HepG2 (cell line): ENCODE results near the gene HMGCS2. TPM values are rescaled to one million over a fixed set of nuclear protein-coding genes. Genes with fewer than 3 reads are reported as not detected.

ENCODE experiments used
- BCLAF1 ChIP-seq: fragments of 450-650 bp; IDR thresholded peaks from 2 replicates; pipeline ENCODE4 v1.6.1; 2017; ENCODE audit warnings: mild to moderate bottlenecking
- CEBPZ ChIP-seq: IDR thresholded peaks from 2 replicates; pipeline ENCODE4 v1.6.1; 2012; ENCODE audit warnings: low read length, improper control_type of control experiment
- FUBP1 ChIP-seq: sonication (generic); formaldehyde crosslinking; IDR thresholded peaks from 2 replicates; pipeline ENCODE4 v1.5.1; 2020; ENCODE audit warnings: missing genetic modification reagents, mild to moderate bottlenecking, borderline replicate concordance
- NFYC ChIP-seq: IDR thresholded peaks from 2 replicates; pipeline ENCODE4 v1.6.1; 2016; ENCODE audit warnings: missing genetic modification reagents, missing compliant biosample characterization
- THRA ChIP-seq: sonication (generic); formaldehyde crosslinking; IDR thresholded peaks from 2 replicates; pipeline ENCODE4 v1.4.0; 2020; ENCODE audit warnings: missing genetic modification reagents, borderline replicate concordance
- ZBTB7A ChIP-seq: sonication (generic); formaldehyde crosslinking; IDR thresholded peaks from 2 replicates; pipeline ENCODE4 v1.8.0; 2022; ENCODE audit warnings: mild to moderate bottlenecking, missing genetic modification reagents
- ZNF296 ChIP-seq: sonication (generic); formaldehyde crosslinking; conservative IDR thresholded peaks from 2 replicates; pipeline ENCODE4 v1.5.0; 2020; ENCODE audit warnings: mild to moderate bottlenecking, missing genetic modification reagents
- ZNF83 ChIP-seq: sonication (generic); formaldehyde crosslinking; IDR thresholded peaks from 2 replicates; pipeline ENCODE4 v1.4.0; 2020; ENCODE audit warnings: missing genetic modification reagents, mild to moderate bottlenecking, borderline replicate concordance
- polyA plus RNA-seq, 8 experiments: library from polyadenylated mRNA; depleted of rRNA in 3 of 8; stranded (reverse) in 7 of 8; unstranded in 1 of 8; fragments of >200 nt; fragmentation: Illumina TruSeq in 4 of 8; extraction: Trizol in 4 of 8; gene quantifications; 2 replicates each; pipeline versions ENCODE4 v1.2.1 to v1.2.3, GENCODE V29; 2011 to 2016; ENCODE audit warnings: low read depth in 4 of 8, missing spikeins in 1 of 8, mixed read lengths in 1 of 8; ENCODE audit not compliant: insufficient read depth in 1 of 8
- total RNA-seq, 5 experiments: library from RNA; depleted of rRNA; stranded (reverse); fragments of >200 nt; fragmentation: Illumina TruSeq; extraction: Trizol; gene quantifications; 2 replicates each; pipeline ENCODE4 v1.2.3, GENCODE V29; 2016; ENCODE audit warnings: low read depth in 1 of 5

HMGCS2 gene
- total and polyA plus RNA-seq, 2 of the 13 experiments (the other 11 are each of a cell fraction or from before 2014, with no cell fraction given), result 0.44 to 1.5 TPM

- TF ChIP-seq FUBP1 (CRISPR knock-in tag) (no peak), ZNF83 (CRISPR knock-in tag) (no peak), CEBPZ (no peak), BCLAF1 (no peak), ZNF296 (CRISPR knock-in tag) (no peak), NFYC (CRISPR knock-in tag) (no peak), THRA (CRISPR knock-in tag) (no peak), ZBTB7A (CRISPR knock-in tag) (no peak)
Measured at GRCh38 chr1:119700326-119700725, 68.4 kb downstream of the HMGCS2 start (continued).

Other genes with a start within 250 kb of the HMGCS2 start
- gene ZNF697, start 120.6 kb downstream of the HMGCS2 start, total RNA-seq (2016; rRNA removed; fragmentation: Illumina TruSeq; extraction: Trizol), result 7.1 and 7.3 TPM in 2 replicates
- gene ZNF697, start 120.6 kb downstream of the HMGCS2 start, polyA plus RNA-seq (2011; rRNA removed), result 2.3 and 2.5 TPM in 2 replicates
- 133 and 163 TPM in 2 replicates for gene PHGDH, start 57.0 kb downstream of the HMGCS2 start, total RNA-seq (2016; rRNA removed; fragmentation: Illumina TruSeq; extraction: Trizol)
- gene PHGDH, start 57.0 kb downstream of the HMGCS2 start, polyA plus RNA-seq (2011; rRNA removed), result 95.8 and 115 TPM in 2 replicates
- not detected in 2 replicates for gene REG4, start 42.6 kb upstream of the HMGCS2 start, total RNA-seq (2016; rRNA removed; fragmentation: Illumina TruSeq; extraction: Trizol)
- gene REG4, start 42.6 kb upstream of the HMGCS2 start, polyA plus RNA-seq (2011; rRNA removed), result not detected in 2 replicates
- not detected in 2 replicates for gene ADAM30, start 127.6 kb upstream of the HMGCS2 start, total RNA-seq (2016; rRNA removed; fragmentation: Illumina TruSeq; extraction: Trizol)
- not detected in 2 replicates for gene ADAM30, start 127.6 kb upstream of the HMGCS2 start, polyA plus RNA-seq (2011; rRNA removed)